Spinal cord (tissue), 10 donors: ENCODE results near the gene RPL28. TPM values are rescaled to one million over a fixed set of nuclear protein-coding genes. Genes with fewer than 3 reads are reported as not detected.

Experiments
- DNase-seq, 6 donors: peaks; one replicate each; pipeline versions ENCODE4 v3.0.0 to v3.0.0-alpha.2; 2013 to 2015; ENCODE audit warnings: low spot score in 6 of 6, low read depth in 4 of 6
- H3K27ac ChIP-seq: one replicate; pipeline ENCODE4 v1.5.1; 2013; ENCODE audit warnings: low read depth, low read length, control low read depth
- H3K27me3 ChIP-seq: one replicate; pipeline ENCODE4 v1.6.1; 2013; ENCODE audit warnings: low read length; ENCODE audit not compliant: control insufficient read depth, insufficient read depth
- H3K36me3 ChIP-seq: one replicate; pipeline ENCODE4 v1.6.1; 2013; ENCODE audit warnings: low read length; ENCODE audit not compliant: control insufficient read depth, insufficient read depth
- H3K4me1 ChIP-seq: one replicate; pipeline ENCODE4 v1.6.1; 2013; ENCODE audit warnings: low read length; ENCODE audit not compliant: control insufficient read depth, insufficient read depth
- H3K4me3 ChIP-seq: one replicate; pipeline ENCODE4 v1.5.1; 2013; ENCODE audit warnings: low read depth, low read length, control low read depth
- H3K9me3 ChIP-seq: one replicate; pipeline ENCODE4 v1.6.1; 2013; ENCODE audit warnings: low read length; ENCODE audit not compliant: control insufficient read depth, insufficient read depth
- WGBS: methylation state at CpG from one replicate; pipeline ENCODE4 v1.1.5; 2013; ENCODE audit warnings: missing lambda C conversion rate; ENCODE audit not compliant: insufficient coverage; 5-methylcytosine and 5-hydroxymethylcytosine counted together
- polyA plus RNA-seq, 2 donors: library from polyadenylated mRNA; unstranded; fragments of 120-200 nt; gene quantifications; one replicate each; pipeline ENCODE4 v1.2.1, GENCODE V29; 2013; ENCODE audit not compliant: insufficient read length in 2 of 2
- total RNA-seq, 2 donors: library from RNA; depleted of rRNA in 1 of 2; stranded (reverse); fragments of 120-200 nt in 1 of 2; fragments of >200 nt in 1 of 2; gene quantifications; one replicate each; pipeline versions ENCODE4 v1.2.3 to v1.2.4, GENCODE V29; 2013 to 2014
- donor health status: healthy.

The RPL28 gene
- total and polyA plus RNA-seq, 4 donors: 135 to 1,205 (median 785) TPM

- Histone ChIP-seq H3K9me3 (no peaks in the 10 kb centered on the region), H3K4me1 (peaks cover 33% of the 10 kb centered on the region), H3K4me3 (peak overlapping the region; percentile 29), H3K36me3 (peaks cover 14% of the 10 kb centered on the region), H3K27ac (no peak overlapping the region), H3K27me3 (peaks cover 43% of the 10 kb centered on the region)
- no peak for DNase-seq
- 3% methylated on average over 17 of the region's 24 CpGs for WGBS
These were observed 32.4 kb upstream of the RPL28 start for GRCh38 chr19:55353356-55353802.

DNA sequence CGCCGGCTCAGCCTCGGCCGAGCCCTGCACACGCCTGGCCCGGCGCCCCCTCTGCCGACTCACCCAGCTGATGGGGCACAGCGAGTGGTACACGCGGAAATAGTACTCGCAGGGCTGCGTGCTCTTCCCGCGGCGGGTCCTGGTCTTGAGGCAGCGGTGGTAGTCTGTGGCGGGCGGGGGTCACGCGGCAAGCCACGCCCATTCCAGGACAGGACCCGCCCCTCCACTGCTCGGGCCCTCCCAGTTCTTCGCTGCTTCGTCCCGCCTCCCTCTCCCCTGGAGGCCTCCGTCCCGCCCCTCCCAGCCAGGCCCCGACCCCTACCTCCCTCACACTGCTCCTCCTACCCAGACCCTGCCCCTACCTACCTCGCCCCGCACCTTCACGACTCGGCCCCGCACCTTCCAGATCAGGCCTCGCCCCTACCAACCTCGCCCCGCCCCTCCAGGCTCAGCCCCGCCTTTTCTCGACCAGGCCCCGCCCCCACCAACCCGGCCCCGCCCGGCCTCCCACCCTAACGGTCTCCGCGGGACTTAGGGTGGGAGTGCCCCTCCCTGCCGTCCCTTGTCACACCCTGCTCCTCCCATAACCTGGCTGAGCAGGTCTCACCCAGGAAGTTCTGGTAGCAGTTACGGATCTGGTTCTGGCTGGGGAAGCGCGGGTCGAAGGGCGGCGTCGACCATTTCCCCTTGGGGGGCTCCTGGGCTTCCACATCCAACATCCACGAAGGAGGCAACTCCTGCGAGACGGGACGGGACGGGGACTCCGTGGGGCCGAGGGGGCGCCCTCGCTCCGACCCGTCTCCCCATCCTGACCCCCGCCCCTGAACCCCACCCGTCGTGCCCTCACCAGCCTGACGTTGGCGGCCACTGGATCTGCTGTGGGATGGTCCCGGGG, 31.7 kb upstream of the RPL28 start:
- DNase-seq: peak in 2 of 6 donors; percentile 60 to 86
- Histone ChIP-seq H3K4me1 (peaks cover 30% of the 10 kb centered on the region), H3K36me3 (peaks cover 7% of the 10 kb centered on the region), H3K9me3 (no peaks in the 10 kb centered on the region), H3K27me3 (peaks cover 43% of the 10 kb centered on the region), H3K27ac (no peak overlapping the region), H3K4me3 (peak overlapping the region; percentile 29)
- 0% methylated on average over 68 of the region's 72 CpGs for WGBS

DNA sequence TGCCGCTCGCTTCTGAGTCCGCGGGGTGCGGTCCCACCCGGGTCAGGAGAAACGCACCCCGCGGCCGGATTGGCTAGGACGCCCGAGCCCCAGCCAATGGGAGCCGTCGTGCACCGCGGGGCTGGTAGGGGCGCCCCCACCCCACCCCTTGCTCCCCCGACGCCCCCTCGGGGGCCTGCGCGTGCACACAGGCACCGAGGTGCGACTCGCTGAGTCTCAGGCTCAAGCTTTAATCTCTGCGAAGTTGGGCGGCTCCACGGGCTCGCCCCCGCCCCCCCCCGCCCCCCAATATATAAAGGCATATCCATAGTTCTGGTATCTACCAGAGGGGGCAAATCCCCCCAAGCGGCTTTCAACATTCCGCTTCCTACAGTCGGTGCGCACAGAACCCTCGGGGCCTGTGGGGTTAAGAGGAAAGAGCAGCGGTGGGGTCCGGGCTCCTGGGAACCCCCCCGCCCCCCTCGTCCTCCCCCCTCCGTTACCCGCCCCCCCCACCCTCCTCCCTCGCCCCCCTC, 31.0 kb upstream of the RPL28 start, which contains the start of gene COX6B2:
Gene COX6B2 (minus strand): TSS at position 22 of the 515 bp plus-strand sequence. CDS start 198 bp downstream, outside the sequence.
- peak within 1 kb of the TSS; percentile 29 for H3K4me3 ChIP-seq
- no peak within 1 kb of the TSS for H3K27ac ChIP-seq
- peaks cover 43% of the 10 kb centered on the region for H3K27me3 ChIP-seq
- 1% methylated on average over 21 of the region's 43 CpGs for WGBS
- H3K4me1 ChIP-seq: peaks cover 30% of the 10 kb centered on the region
- no peaks in the 10 kb centered on the region for H3K9me3 ChIP-seq
- peaks cover 6% of the 10 kb centered on the region for H3K36me3 ChIP-seq
- DNase-seq: no peak

DNA sequence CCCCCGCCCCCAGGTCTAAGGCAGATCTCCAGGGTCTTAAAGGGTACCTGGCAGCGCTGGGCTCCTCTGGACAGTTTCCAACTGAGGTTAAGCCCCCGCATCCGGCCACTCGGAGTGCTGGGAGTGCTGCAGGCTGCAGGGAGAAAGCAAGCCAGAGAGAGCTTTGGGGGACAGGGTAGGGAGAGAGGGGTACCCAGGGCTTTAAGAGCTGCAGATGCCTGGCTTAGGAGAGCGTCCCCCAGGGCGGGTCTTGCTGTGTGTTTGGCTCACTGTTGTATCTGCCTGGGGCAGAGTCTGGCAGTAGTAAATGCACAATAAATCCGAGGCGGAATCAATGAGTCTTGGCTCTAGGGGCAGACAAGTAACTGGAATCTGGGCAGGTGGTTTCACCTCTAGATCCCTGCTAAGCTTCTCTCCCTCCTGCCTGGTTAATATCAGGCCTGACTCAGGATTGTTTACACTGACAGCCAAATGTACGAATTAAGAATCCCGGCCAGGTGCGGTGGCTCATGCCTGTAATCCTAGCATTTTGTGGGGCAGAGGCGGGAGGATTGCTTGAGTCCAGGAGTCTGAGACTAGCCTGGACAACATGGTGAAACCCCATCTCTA, 30.4 kb upstream of the RPL28 start:
- peaks cover 2% of the 10 kb centered on the region for H3K36me3 ChIP-seq
- H3K9me3 ChIP-seq: no peaks in the 10 kb centered on the region
- no peak overlapping the region for H3K27ac ChIP-seq
- no peak overlapping the region for H3K4me3 ChIP-seq
- peaks cover 30% of the 10 kb centered on the region for H3K4me1 ChIP-seq
- no peak for DNase-seq
- H3K27me3 ChIP-seq: peaks cover 43% of the 10 kb centered on the region
- 32% methylated on average over 10 of the region's 13 CpGs for WGBS

GRCh38 chr19:55358493-55358892, 27.2 kb upstream of the RPL28 start:
- Histone ChIP-seq H3K9me3 (no peaks in the 10 kb centered on the region), H3K4me1 (peaks cover 22% of the 10 kb centered on the region), H3K27ac (no peak overlapping the region), H3K36me3 (no peaks in the 10 kb centered on the region), H3K27me3 (peaks cover 18% of the 10 kb centered on the region), H3K4me3 (no peak overlapping the region)
- no peak for DNase-seq
- 86% methylated on average over 18 of the region's 19 CpGs for WGBS

GRCh38 chr19:55358943-55359908, 26.5 kb upstream of the RPL28 start:
- H3K27me3 ChIP-seq: peaks cover 11% of the 10 kb centered on the region
- H3K27ac ChIP-seq: no peak overlapping the region
- no peaks in the 10 kb centered on the region for H3K36me3 ChIP-seq
- no peak overlapping the region for H3K4me3 ChIP-seq
- WGBS: 68% methylated on average over 30 of the region's 32 CpGs
- DNase-seq: no peak
- no peaks in the 10 kb centered on the region for H3K9me3 ChIP-seq
- H3K4me1 ChIP-seq: peaks cover 14% of the 10 kb centered on the region

- no peak for DNase-seq
- Histone ChIP-seq H3K9me3 (no peaks in the 10 kb centered on the region), H3K4me1 (peaks cover 8% of the 10 kb centered on the region), H3K4me3 (no peak overlapping the region), H3K27ac (no peak overlapping the region), H3K36me3 (no peaks in the 10 kb centered on the region), H3K27me3 (peaks cover 1% of the 10 kb centered on the region)
- 91% methylated on average over 14 of the region's 16 CpGs for WGBS
These were observed 24.8 kb upstream of the RPL28 start for GRCh38 chr19:55360902-55361301.

GRCh38 chr19:55362174-55362989, 23.4 kb upstream of the RPL28 start:
- Histone ChIP-seq H3K27me3 (no peaks in the 10 kb centered on the region), H3K27ac (no peak overlapping the region), H3K4me3 (no peak overlapping the region), H3K4me1 (peaks cover 8% of the 10 kb centered on the region), H3K36me3 (no peaks in the 10 kb centered on the region), H3K9me3 (no peaks in the 10 kb centered on the region)
- DNase-seq: no peak
- 74% methylated on average over 36 of the region's 38 CpGs for WGBS
